ENCODE data around the gene BBLN.

Gene BBLN

GRCh38 chr9:128117613-128118471, 42.2 kb upstream of the BBLN start:
- peak; percentile 100 for TF ChIP-seq CTCF (IDR thresholded peaks at IDR 0.05)

DNA sequence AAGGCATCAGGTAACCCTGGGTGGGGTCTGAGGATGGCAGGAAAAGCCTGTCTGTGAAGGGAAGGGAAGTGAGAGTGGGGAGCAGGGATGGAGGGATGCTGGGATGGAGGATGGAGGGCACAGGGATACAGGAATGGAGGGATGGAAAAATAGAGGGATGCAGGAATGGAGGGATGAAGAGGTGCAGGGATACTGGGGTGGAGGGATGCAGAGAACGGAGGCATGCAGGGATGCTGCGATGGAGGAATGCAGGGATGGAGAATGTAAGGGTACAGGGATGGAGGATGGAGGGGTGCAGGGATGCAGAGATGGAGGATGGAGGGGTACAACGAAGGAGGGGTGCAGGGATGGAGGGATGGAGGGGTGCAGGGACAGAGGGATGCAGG, 41.6 kb upstream of the BBLN start:
- TF ChIP-seq CTCF (IDR thresholded peaks at IDR 0.05), result no peak

DNA sequence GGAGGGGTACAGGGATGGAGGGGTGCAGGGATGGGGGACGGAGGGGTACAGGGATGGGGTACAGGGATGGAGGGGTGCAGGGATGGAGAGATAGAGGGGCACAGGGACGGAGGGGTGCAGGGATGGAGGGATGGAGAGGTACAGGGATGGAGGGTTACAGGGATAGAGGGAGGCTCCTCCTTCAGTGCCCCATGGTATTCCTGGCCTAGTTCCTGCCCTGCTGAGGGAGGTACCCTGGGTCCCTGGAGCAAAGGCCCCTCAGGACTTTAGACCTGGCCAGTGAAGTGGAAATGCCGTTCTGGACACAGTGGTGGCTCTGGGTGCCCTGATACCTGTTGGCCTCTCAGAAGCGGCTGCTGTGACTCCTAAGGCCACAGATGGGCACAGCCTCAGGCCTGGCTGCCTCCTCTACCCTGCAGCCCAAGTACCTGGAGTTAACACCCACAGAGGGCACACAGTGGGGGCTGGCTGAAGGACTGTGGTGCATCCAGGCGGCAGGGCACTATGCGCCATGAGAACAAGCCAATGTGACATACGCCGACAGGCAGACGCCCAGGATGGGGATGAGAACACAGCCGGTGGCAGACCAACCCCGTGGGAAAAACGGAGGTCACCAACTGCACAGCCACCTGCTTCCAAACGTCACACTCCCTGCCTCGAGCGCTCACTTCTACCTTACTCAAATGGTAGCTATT, 40.9 kb upstream of the BBLN start:
- no peak for TF ChIP-seq CTCF (IDR thresholded peaks at IDR 0.05)

GRCh38 chr9:128120061-128120740, 39.9 kb upstream of the BBLN start:
- TF ChIP-seq CTCF (IDR thresholded peaks at IDR 0.05), result no peak

DNA sequence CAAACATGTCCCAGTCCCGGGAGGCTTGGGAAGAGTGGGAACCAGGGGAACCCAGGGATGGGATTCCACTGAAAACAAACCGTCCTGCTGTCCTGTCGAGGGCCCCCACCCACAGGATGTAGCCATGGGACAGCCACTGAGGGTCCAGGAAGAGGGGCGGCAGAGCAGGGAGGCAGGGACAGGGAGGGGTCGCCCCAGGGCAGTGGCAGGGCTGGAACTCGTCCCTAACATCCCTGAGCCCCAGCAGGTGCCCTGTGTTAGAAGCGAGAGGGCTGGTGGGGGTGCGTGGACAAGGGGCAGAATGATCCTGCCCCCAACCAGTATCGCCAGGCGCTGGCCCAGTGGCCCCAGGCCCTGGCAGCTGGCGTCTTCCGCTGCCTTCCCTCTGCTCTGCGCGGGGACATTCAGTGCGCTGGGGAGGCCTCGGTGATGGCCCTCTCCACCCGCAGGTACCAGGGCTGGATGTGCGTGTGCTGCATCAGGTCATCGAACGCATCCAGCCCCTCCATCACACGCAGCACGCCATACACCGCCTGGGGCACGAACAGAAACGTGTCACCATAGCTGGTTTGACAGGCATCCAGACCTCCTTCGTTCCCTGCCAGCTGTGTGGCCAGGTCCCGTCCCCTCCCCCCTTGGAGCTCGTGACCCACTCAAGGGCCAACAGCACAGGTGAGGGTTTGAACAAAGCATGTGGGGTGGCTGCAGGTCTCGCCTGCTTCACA, 39.2 kb upstream of the BBLN start:
- no peak for TF ChIP-seq CTCF (IDR thresholded peaks at IDR 0.05)

GRCh38 chr9:128121466-128121810, 38.6 kb upstream of the BBLN start:
- TF ChIP-seq CTCF (IDR thresholded peaks at IDR 0.05), result no peak

All from LNCAP (cell line).